Calu3 (cell line): ENCODE measurements around the gene TRIM4. TPM values are rescaled to one million over a fixed set of nuclear protein-coding genes. Genes with fewer than 3 reads are reported as not detected.
"Not testable (repeated sequence)": the region's sequence is repeated elsewhere in the genome, so short reads cannot be mapped to it uniquely, and the experiment has no call there.

Experiments used
- BruUV-seq: library from RNA; stranded (reverse); fragments of 400-500 nt; replicated peaks from 2 replicates; lab custom pipeline; 2021; lab: Mats Ljungman, UMichigan
- CTCF ChIA-PET: fragments of 300-600 bp; sonication (Branson Sonifier 250); formaldehyde crosslinking; loops from one replicate; lab custom pipeline; 2022; ENCODE audit warnings: antibody characterized with exemption; lab: Charles Lee
- DNase-seq: peaks from one replicate; pipeline ENCODE4 v3.0.0; 2022
- H3K27ac Mint-ChIP-seq: one replicate; pipeline ENCODE4 v1.8.0; 2022; ENCODE audit warnings: mixed read lengths; ENCODE audit not compliant: unreplicated experiment
- H3K27me3 Mint-ChIP-seq: one replicate; pipeline ENCODE4 v1.8.0; 2022; ENCODE audit warnings: mixed read lengths; ENCODE audit not compliant: unreplicated experiment
- H3K36me3 Mint-ChIP-seq: one replicate; pipeline ENCODE4 v1.8.0; 2022; ENCODE audit warnings: mild to moderate bottlenecking, moderate library complexity, mixed read lengths; ENCODE audit not compliant: insufficient read depth, unreplicated experiment
- H3K4me1 Mint-ChIP-seq: one replicate; pipeline ENCODE4 v1.8.0; 2022; ENCODE audit warnings: mild to moderate bottlenecking, low read depth, mixed read lengths; ENCODE audit not compliant: unreplicated experiment
- H3K4me3 Mint-ChIP-seq: one replicate; pipeline ENCODE4 v1.8.0; 2022; ENCODE audit warnings: mild to moderate bottlenecking, low read depth, moderate library complexity, mixed read lengths; ENCODE audit not compliant: unreplicated experiment
- H3K9me3 Mint-ChIP-seq: one replicate; pipeline ENCODE4 v1.8.0; 2022; ENCODE audit warnings: low read depth, mixed read lengths; ENCODE audit not compliant: unreplicated experiment
- intact Hi-C: fragments of 100-400 bp; cut with micrococcal nuclease; formaldehyde crosslinking; loops from one replicate; pipeline ENCODE4 v1.10.0; 2022; ENCODE audit not compliant: unreplicated experiment
- total RNA-seq: library from RNA; stranded (reverse); gene quantifications from 2 replicates; pipeline ENCODE4 v1.2.3, GENCODE V29; 2022
- TF ChIP-seq, protein P1 (sequence below): fragments of 200-600 bp; IDR thresholded peaks from one replicate; pipeline ENCODE4 v1.8.0; 2022; ENCODE audit warnings: antibody characterized with exemption; ENCODE audit not compliant: unreplicated experiment

Gene TRIM4
- total RNA-seq, 1 experiment from 2014 or later = 16.9 TPM

DNA sequence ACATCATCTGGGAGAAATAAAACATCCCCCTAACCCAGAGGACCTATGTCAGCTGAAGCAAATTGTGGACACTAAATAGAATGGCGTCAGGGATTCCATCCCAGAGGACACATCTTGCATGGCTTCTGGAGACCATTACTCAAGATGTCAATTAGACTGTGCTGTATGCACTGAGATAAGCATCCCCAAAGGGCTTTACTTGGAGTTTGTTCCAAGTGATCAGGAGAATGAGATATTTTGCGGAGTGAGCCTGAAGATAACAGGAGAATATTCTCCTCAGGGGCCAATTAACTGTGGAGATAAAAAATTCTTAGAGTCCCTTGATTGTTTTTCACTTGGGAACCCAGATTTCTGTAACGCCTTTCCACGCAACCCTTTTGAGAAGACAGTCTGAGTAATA lies 38.0 kb downstream of the TRIM4 start:
- Mint-ChIP-seq H3K4me1 (no peaks in the 10 kb centered on the region), H3K4me3 (no peak overlapping the region), H3K27me3 (peaks cover 50% of the 10 kb centered on the region), H3K36me3 (no peaks in the 10 kb centered on the region), H3K9me3 (no peaks in the 10 kb centered on the region), H3K27ac (no peak overlapping the region)
- no peak for DNase-seq
- TF ChIP-seq, protein P1, sequence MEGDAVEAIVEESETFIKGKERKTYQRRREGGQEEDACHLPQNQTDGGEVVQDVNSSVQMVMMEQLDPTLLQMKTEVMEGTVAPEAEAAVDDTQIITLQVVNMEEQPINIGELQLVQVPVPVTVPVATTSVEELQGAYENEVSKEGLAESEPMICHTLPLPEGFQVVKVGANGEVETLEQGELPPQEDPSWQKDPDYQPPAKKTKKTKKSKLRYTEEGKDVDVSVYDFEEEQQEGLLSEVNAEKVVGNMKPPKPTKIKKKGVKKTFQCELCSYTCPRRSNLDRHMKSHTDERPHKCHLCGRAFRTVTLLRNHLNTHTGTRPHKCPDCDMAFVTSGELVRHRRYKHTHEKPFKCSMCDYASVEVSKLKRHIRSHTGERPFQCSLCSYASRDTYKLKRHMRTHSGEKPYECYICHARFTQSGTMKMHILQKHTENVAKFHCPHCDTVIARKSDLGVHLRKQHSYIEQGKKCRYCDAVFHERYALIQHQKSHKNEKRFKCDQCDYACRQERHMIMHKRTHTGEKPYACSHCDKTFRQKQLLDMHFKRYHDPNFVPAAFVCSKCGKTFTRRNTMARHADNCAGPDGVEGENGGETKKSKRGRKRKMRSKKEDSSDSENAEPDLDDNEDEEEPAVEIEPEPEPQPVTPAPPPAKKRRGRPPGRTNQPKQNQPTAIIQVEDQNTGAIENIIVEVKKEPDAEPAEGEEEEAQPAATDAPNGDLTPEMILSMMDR = no peak
- intact Hi-C loops = no loop called here
- no TSS peak for BruUV-seq
- CTCF ChIA-PET = no interaction called here

GRCh38 chr7:99876933-99877332 lies 42.4 kb downstream of the TRIM4 start, which contains the start of gene OR2AE1:
Gene OR2AE1, minus strand, starts transcription at chr7:99877033. Its CDS starts 0 bp downstream, at chr7:99877033.
- CTCF ChIA-PET = no interaction called here
- Mint-ChIP-seq H3K27me3 (peaks cover 28% of the 10 kb centered on the region), H3K4me1 (no peaks in the 10 kb centered on the region), H3K36me3 (no peaks in the 10 kb centered on the region), H3K9me3 (no peaks in the 10 kb centered on the region), H3K27ac (no peak within 1 kb of the TSS), H3K4me3 (no peak within 1 kb of the TSS)
- TF ChIP-seq, protein P1 = no peak
- BruUV-seq = no TSS peak
- no peak for DNase-seq
- intact Hi-C loops = no loop called here

- intact Hi-C loops = no loop called here
- no TSS peak for BruUV-seq
- CTCF ChIA-PET = no interaction called here
- Mint-ChIP-seq H3K4me1 (no peaks in the 10 kb centered on the region), H3K4me3 (no peak overlapping the region), H3K36me3 (no peaks in the 10 kb centered on the region), H3K27me3 (peaks cover 26% of the 10 kb centered on the region), H3K9me3 (no peaks in the 10 kb centered on the region), H3K27ac (no peak overlapping the region)
- DNase-seq = no peak
- TF ChIP-seq, protein P1 = no peak
Measured at GRCh38 chr7:99876491-99876890, 42.8 kb downstream of the TRIM4 start.

- intact Hi-C loops = no loop called here
- Mint-ChIP-seq H3K27me3 (no peaks in the 10 kb centered on the region), H3K9me3 (no peaks in the 10 kb centered on the region), H3K36me3 (no peaks in the 10 kb centered on the region), H3K4me1 (no peaks in the 10 kb centered on the region), H3K4me3 (no peak overlapping the region), H3K27ac (no peak overlapping the region)
- CTCF ChIA-PET = no interaction called here
- no peak for DNase-seq
- BruUV-seq = no TSS peak
- TF ChIP-seq, protein P1 = no peak
Measured at GRCh38 chr7:99868246-99868645, 51.1 kb downstream of the TRIM4 start.

DNA sequence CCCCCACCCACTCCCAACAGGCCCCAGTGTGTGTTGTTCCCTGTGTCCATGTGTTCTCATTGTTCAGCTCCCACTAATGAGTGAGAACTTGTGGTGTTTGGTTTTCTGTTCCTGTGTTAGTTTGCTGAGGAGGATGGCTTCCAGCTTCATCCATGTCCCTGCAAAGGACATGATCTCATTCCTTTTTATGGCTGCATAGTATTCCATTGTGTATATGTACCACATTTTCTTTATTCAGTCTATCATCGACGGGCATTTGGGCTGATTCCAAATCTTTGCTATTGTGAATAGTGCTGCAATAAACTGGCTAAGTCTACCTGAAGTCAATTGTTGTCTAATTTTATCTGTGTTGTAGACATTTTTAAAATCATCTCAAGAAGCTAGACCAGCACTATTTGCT lies 51.9 kb downstream of the TRIM4 start:
- H3K4me3 Mint-ChIP-seq, H3K27me3 Mint-ChIP-seq, H3K9me3 Mint-ChIP-seq, CTCF ChIA-PET, H3K27ac Mint-ChIP-seq, H3K4me1 Mint-ChIP-seq, intact Hi-C loops, H3K36me3 Mint-ChIP-seq, BruUV-seq, DNase-seq: not testable (repeated sequence)
